HEK293T (cell line): Measurements from ENCODE around the gene IP6K3.

Source experiments
- ARNT ChIP-seq: fragments of 450-650 bp; IDR thresholded peaks from 2 replicates; pipeline ENCODE4 v1.6.1; 2017; ENCODE audit warnings: mild to moderate bottlenecking
- ELF4 ChIP-seq: fragments of 450-650 bp; IDR thresholded peaks from 2 replicates; pipeline ENCODE4 v1.6.1; 2017; ENCODE audit warnings: antibody characterized with exemption
- SUZ12 ChIP-seq: fragments of 450-650 bp; IDR thresholded peaks from 2 replicates; pipeline ENCODE4 v1.6.1; 2016; ENCODE audit warnings: mild to moderate bottlenecking
- ZNF384 ChIP-seq: fragments of 450-650 bp; IDR thresholded peaks from 2 replicates; pipeline ENCODE4 v1.6.1; 2016

GRCh38 chr6:33779895-33780294 is 33.2 kb upstream of the IP6K3 start:
- no peak for TF ChIP-seq ZNF384
- TF ChIP-seq ARNT, result no peak
- no peak for TF ChIP-seq SUZ12
- TF ChIP-seq ELF4, result no peak
